IMR-90 (cell line): ENCODE measurements around the gene SUN1. TPM values are rescaled to one million over a fixed set of nuclear protein-coding genes. Genes with fewer than 3 reads are reported as not detected.
A peak's percentile ranks its signal among the peaks of the same experiment; 100 is the strongest.

Experiments
- ATAC-seq: fragments of 200-7000 bp; cut with Tn5 transposase; 2 replicates; pipeline ENCODE4 v1.9.1; 2020; ENCODE audit warnings: low read depth, mild to moderate bottlenecking, moderate library complexity
- BruUV-seq: library from RNA; stranded (reverse); fragments of 400-500 nt; replicated peaks from 2 replicates; lab custom pipeline; 2021; lab: Mats Ljungman, UMichigan
- CTCF ChIA-PET: fragments of 300-600 bp; formaldehyde crosslinking; extraction: SDS; loops from one replicate; lab custom pipeline; 2021; ENCODE audit warnings: antibody characterized with exemption; lab: Yijun Ruan, JAX
- POLR2A ChIA-PET: fragments of 300-600 bp; sonication (Branson Sonifier 250); formaldehyde crosslinking; loops from one replicate; lab custom pipeline; 2022; ENCODE audit warnings: antibody characterized with exemption; ENCODE audit not compliant: unreplicated experiment; lab: Charles Lee
- DNase-seq: peaks from one replicate; pipeline ENCODE4 v3.0.0; 2013
- H2AFZ ChIP-seq: replicated peaks from 2 replicates; pipeline ENCODE3; 2013; ENCODE audit warnings: low read length, mild to moderate bottlenecking; ENCODE audit not compliant: poor library complexity
- H2AK5ac ChIP-seq: 2 replicates; pipeline ENCODE4 v1.6.1; 2013; ENCODE audit warnings: low read depth, low read length, inconsistent platforms
- H2AK9ac ChIP-seq: replicated peaks from 2 replicates; pipeline ENCODE3; 2013; ENCODE audit warnings: mild to moderate bottlenecking, low read depth, low read length, moderate library complexity; ENCODE audit not compliant: poor library complexity
- H2BK120ac ChIP-seq: 2 replicates; pipeline ENCODE4 v1.6.1; 2013; ENCODE audit warnings: low read depth, low read length, inconsistent platforms
- H2BK15ac ChIP-seq: 3 replicates; pipeline ENCODE4 v1.6.1; 2013; ENCODE audit warnings: low read depth, low read length, inconsistent platforms
- H2BK20ac ChIP-seq: 2 replicates; pipeline ENCODE4 v1.6.1; 2013; ENCODE audit warnings: low read depth, mild to moderate bottlenecking, inconsistent platforms, low read length, moderate library complexity
- H2BK5ac ChIP-seq: 2 replicates; pipeline ENCODE4 v1.6.1; 2013; ENCODE audit warnings: mild to moderate bottlenecking, low read depth, low read length, inconsistent platforms; ENCODE audit not compliant: poor library complexity, severe bottlenecking
- H3K14ac ChIP-seq: replicated peaks from 2 replicates; pipeline ENCODE4 v1.6.1; 2013; ENCODE audit warnings: low read depth, low read length, inconsistent platforms
- H3K18ac ChIP-seq: 2 replicates; pipeline ENCODE4 v1.6.1; 2013; ENCODE audit warnings: low read depth, low read length, control low read depth
- H3K23ac ChIP-seq: 2 replicates; pipeline ENCODE4 v1.6.1; 2013; ENCODE audit warnings: low read depth, low read length, inconsistent platforms
- H3K27ac ChIP-seq: 2 replicates; pipeline ENCODE4 v1.5.1; 2013; ENCODE audit warnings: mild to moderate bottlenecking, control low read depth, low read length; ENCODE audit not compliant: insufficient read depth
- H3K27me3 ChIP-seq: 2 replicates; pipeline ENCODE4 v1.6.1; 2013; ENCODE audit warnings: low read length; ENCODE audit not compliant: control insufficient read depth, insufficient read depth
- H3K36me3 ChIP-seq: 2 replicates; pipeline ENCODE4 v1.6.1; 2013; ENCODE audit warnings: low read length, mixed read lengths; ENCODE audit not compliant: control insufficient read depth, insufficient read depth
- H3K4ac ChIP-seq: 2 replicates; pipeline ENCODE4 v1.6.1; 2013; ENCODE audit warnings: low read depth, low read length, inconsistent platforms
- H3K4me1 ChIP-seq: 2 replicates; pipeline ENCODE4 v1.6.1; 2013; ENCODE audit warnings: low read length, mixed read lengths; ENCODE audit not compliant: control insufficient read depth, insufficient read depth
- H3K4me2 ChIP-seq: 2 replicates; pipeline ENCODE4 v1.6.1; 2013; ENCODE audit warnings: low read depth, mild to moderate bottlenecking, control low read depth, low read length, moderate library complexity
- H3K4me3 ChIP-seq: 2 replicates; pipeline ENCODE4 v1.5.1; 2013; ENCODE audit warnings: low read depth, mild to moderate bottlenecking, control low read depth, low read length, moderate library complexity; ENCODE audit not compliant: insufficient read depth
- H3K56ac ChIP-seq: 2 replicates; pipeline ENCODE4 v1.6.1; 2013; ENCODE audit warnings: low read length, inconsistent platforms; ENCODE audit not compliant: insufficient read depth; ENCODE audit errors: extremely low read depth
- H3K79me1 ChIP-seq, 2 experiments: 2 replicates each; pipeline ENCODE4 v1.6.1; 2013; ENCODE audit warnings: low read length in 2 of 2, inconsistent platforms in 1 of 2, low read depth in 1 of 2
- H3K9ac ChIP-seq: 2 replicates; pipeline ENCODE4 v1.6.1; 2013; ENCODE audit warnings: low read depth, low read length, control low read depth
- H3K9me1 ChIP-seq: 2 replicates; pipeline ENCODE4 v1.6.1; 2013; ENCODE audit warnings: low read length, inconsistent platforms; ENCODE audit not compliant: insufficient read depth
- H3K9me3 ChIP-seq: 2 replicates; pipeline ENCODE4 v1.6.1; 2013; ENCODE audit warnings: low read length; ENCODE audit not compliant: control insufficient read depth, insufficient read depth
- H4K20me1 ChIP-seq: 2 replicates; pipeline ENCODE4 v1.6.1; 2013; ENCODE audit warnings: low read length, inconsistent platforms; ENCODE audit not compliant: insufficient read depth
- H4K5ac ChIP-seq: 2 replicates; pipeline ENCODE4 v1.6.1; 2013; ENCODE audit warnings: mild to moderate bottlenecking, low read depth, low read length, control low read depth
- H4K8ac ChIP-seq, 2 experiments: 2 replicates each; pipeline ENCODE4 v1.6.1; 2013; ENCODE audit warnings: low read depth in 2 of 2, low read length in 2 of 2, control low read depth in 1 of 2, inconsistent platforms in 1 of 2
- H4K91ac ChIP-seq: 2 replicates; pipeline ENCODE4 v1.6.1; 2013; ENCODE audit warnings: low read depth, low read length, inconsistent platforms; ENCODE audit not compliant: insufficient read depth
- BHLHE40 ChIP-seq: fragments of 150-350 bp; IDR thresholded peaks from 2 replicates; pipeline ENCODE4 v1.6.1; 2016; ENCODE audit warnings: mild to moderate bottlenecking, low read depth, low read length
- CEBPB ChIP-seq: IDR thresholded peaks from 2 replicates; pipeline ENCODE4 v1.6.1; 2012; ENCODE audit warnings: low read depth, low read length, improper control_type of control experiment
- CHD1 ChIP-seq: IDR thresholded peaks from 2 replicates; pipeline ENCODE4 v1.6.1; 2012; ENCODE audit warnings: low read depth, low read length, improper control_type of control experiment
- CTCF ChIP-seq: conservative IDR thresholded peaks from 2 replicates; pipeline ENCODE4 v1.5.1; 2012; ENCODE audit warnings: mild to moderate bottlenecking, low read depth, low read length, improper control_type of control experiment
- ELK1 ChIP-seq: fragments of 150-350 bp; IDR thresholded peaks from 2 replicates; pipeline ENCODE4 v1.6.1; 2016; ENCODE audit warnings: low read depth, mild to moderate bottlenecking, low read length, moderate library complexity, borderline replicate concordance
- FOS ChIP-seq: fragments of 150-350 bp; IDR thresholded peaks from 2 replicates; pipeline ENCODE4 v1.6.1; 2016; ENCODE audit warnings: low read depth, low read length
- MAFK ChIP-seq: IDR thresholded peaks from 2 replicates; pipeline ENCODE4 v1.6.1; 2012; ENCODE audit warnings: low read depth, low read length, improper control_type of control experiment
- MAZ ChIP-seq: IDR thresholded peaks from 2 replicates; pipeline ENCODE4 v1.6.1; 2012; ENCODE audit warnings: low read depth, mild to moderate bottlenecking, low read length, improper control_type of control experiment, moderate library complexity, borderline replicate concordance
- MXI1 ChIP-seq: IDR thresholded peaks from 2 replicates; pipeline ENCODE4 v1.6.1; 2012; ENCODE audit warnings: low read depth, mild to moderate bottlenecking, low read length, moderate library complexity, borderline replicate concordance
- NFE2L2 ChIP-seq: fragments of 150-350 bp; IDR thresholded peaks from 2 replicates; pipeline ENCODE4 v1.6.1; 2016; ENCODE audit warnings: low read depth, mild to moderate bottlenecking, low read length
- POLR2A ChIP-seq: IDR thresholded peaks from 2 replicates; pipeline ENCODE4 v1.6.1; 2012; ENCODE audit warnings: mild to moderate bottlenecking, low read depth, low read length
- RAD21 ChIP-seq: IDR thresholded peaks from 2 replicates; pipeline ENCODE4 v1.6.1; 2012; ENCODE audit warnings: low read length, improper control_type of control experiment
- RCOR1 ChIP-seq: IDR thresholded peaks from 2 replicates; pipeline ENCODE4 v1.6.1; 2012; ENCODE audit warnings: mild to moderate bottlenecking, low read length, improper control_type of control experiment; ENCODE audit not compliant: insufficient replicate concordance
- RFX5 ChIP-seq: IDR thresholded peaks from 2 replicates; pipeline ENCODE4 v1.8.0; 2012; ENCODE audit warnings: low read depth, mild to moderate bottlenecking, low read length, moderate library complexity
- SMC3 ChIP-seq: fragments of 150-350 bp; IDR thresholded peaks from 2 replicates; pipeline ENCODE4 v1.6.1; 2016; ENCODE audit warnings: low read depth, mild to moderate bottlenecking, antibody characterized with exemption, low read length, moderate library complexity
- USF2 ChIP-seq: fragments of 150-350 bp; IDR thresholded peaks from 2 replicates; pipeline ENCODE4 v1.6.1; 2017; ENCODE audit warnings: mild to moderate bottlenecking, antibody characterized with exemption, low read length, low read depth
- WGBS, 2 experiments: methylation state at CpG; one replicate each; pipeline versions ENCODE4 v1.1.5 to v1.1.7; 2013; ENCODE audit warnings: missing lambda C conversion rate in 2 of 2; ENCODE audit not compliant: insufficient read length in 1 of 2; ENCODE audit errors: extremely low coverage in 2 of 2; 5-methylcytosine and 5-hydroxymethylcytosine counted together
- dilution Hi-C: fragments of 300-500 bp; cut with HindIII; formaldehyde crosslinking; loops from one replicate; pipeline ENCODE4 v1.14.3; 2018; ENCODE audit warnings: low sequenced_read_pairs; ENCODE audit not compliant: unreplicated experiment
- in situ Hi-C: fragments of 300-500 bp; cut with MboI; formaldehyde crosslinking; loops from 3 replicates; pipeline ENCODE4 v1.14.3; 2019; ENCODE audit warnings: low sequenced_read_pairs, inconsistent platforms, mixed read lengths
- intact Hi-C: fragments of 100-400 bp; cut with micrococcal nuclease; formaldehyde crosslinking; loops from 2 replicates; pipeline ENCODE4 v1.10.0; 2022
- polyA plus RNA-seq, 3 experiments: library from polyadenylated mRNA; depleted of rRNA; stranded (reverse); fragments of >200 nt; gene quantifications; 2 replicates each; pipeline ENCODE4 v1.2.3, GENCODE V29; 2012; ENCODE audit warnings: low replicate concordance in 1 of 3
- total RNA-seq: library from RNA; depleted of rRNA; stranded (reverse); fragments of >200 nt; gene quantifications from 2 replicates; pipeline ENCODE4 v1.2.3, GENCODE V29; 2012

The SUN1 gene
- total and polyA plus RNA-seq, 2 of the 4 experiments (the other 2 are of a cell fraction): 113 to 239 TPM

- POLR2A ChIA-PET: no interaction called here
- DNase-seq (no peak), ATAC-seq (no peak)
- TF ChIP-seq MAFK (no peak), CHD1 (no peak), POLR2A (no peak), FOS (no peak), RAD21 (no peak), SMC3 (no peak), USF2 (no peak), CEBPB (no peak), ELK1 (no peak), BHLHE40 (no peak), RCOR1 (no peak), MXI1 (no peak), RFX5 (no peak), MAZ (no peak), NFE2L2 (no peak), CTCF (no peak)
- Histone ChIP-seq H3K4me2 (no peak overlapping the region), H4K8ac (peak overlapping the region in 1 of 2 experiments; percentile 12; a peak in 1 of 4 replicates), H3K4ac (no peak overlapping the region), H3K79me1 (no peaks in the 10 kb centered on the region), H3K23ac (no peak overlapping the region), H3K4me3 (no peak overlapping the region), H3K9ac (no peak overlapping the region), H3K27me3 (no peaks in the 10 kb centered on the region), H4K91ac (no peak overlapping the region), H3K36me3 (no peaks in the 10 kb centered on the region), H2BK20ac (no peak overlapping the region), H4K5ac (no peak overlapping the region), H2BK5ac (no peak overlapping the region), H2BK15ac (no peak overlapping the region), H3K27ac (no peak overlapping the region), H3K18ac (no peak overlapping the region), H3K4me1 (peaks cover 3% of the 10 kb centered on the region; the same call in 1 of the 2 replicates), H3K9me3 (no peaks in the 10 kb centered on the region), H2AK5ac (no peak overlapping the region), H2AFZ (peak overlapping the region; percentile 40), H4K20me1 (no peaks in the 10 kb centered on the region), H3K14ac (no peak overlapping the region), H2AK9ac (no peak overlapping the region), H3K56ac (no peak overlapping the region), H3K9me1 (no peaks in the 10 kb centered on the region; the same call in 1 of the 2 replicates), H2BK120ac (no peak overlapping the region)
- BruUV-seq: no TSS peak
- in situ Hi-C loops (no loop called here), intact Hi-C loops (no loop called here), dilution Hi-C loops (no loop called here)
- CTCF ChIA-PET: no interaction called here
- WGBS, 2 experiments: no CpG with 5 or more reads among the region's 10 CpGs
Observed at GRCh38 chr7:803243-803635, 29.0 kb upstream of the SUN1 start.
